PC-3 (cell line): ENCODE results near the gene ESYT3.

Experiments used
- CTCF ChIP-seq: fragments of 300-600 bp; sonication (generic); conservative IDR thresholded peaks from 2 replicates; pipeline ENCODE4 v1.5.1; 2017; ENCODE audit warnings: antibody characterized with exemption, low read depth, mild to moderate bottlenecking, low read length
- EZH2phosphoT487 ChIP-seq: fragments of 300-600 bp; sonication (generic); IDR thresholded peaks from 2 replicates; pipeline ENCODE4 v1.6.1; 2018; ENCODE audit warnings: mild to moderate bottlenecking, antibody characterized with exemption, low read length, borderline replicate concordance

- no peak for TF ChIP-seq CTCF
- TF ChIP-seq EZH2phosphoT487, result no peak
Observed at GRCh38 chr3:138399766-138400165, 34.6 kb upstream of the ESYT3 start.
